ENCODE data around the gene WIPI1. TPM values are rescaled to one million over a fixed set of nuclear protein-coding genes. Genes with fewer than 3 reads are reported as not detected.

Gene WIPI1
- total and polyA plus RNA-seq, 7 donors: 18.9 to 78.8 (median 28.5) TPM

- 69 to 70% methylated on average over 20 of the region's 20 CpGs for WGBS, 2 donors
- Histone ChIP-seq H3K27ac (no peak overlapping the region), H3K4me1 (peaks cover 0 to 27% (median 5%) of the 10 kb centered on the region in 4 donors), H3K9me3 (no peaks in the 10 kb centered on the region), H3K27me3 (no peaks in the 10 kb centered on the region), H3K4me3 (no peak overlapping the region), H3K36me3 (peaks cover 14 to 68% (median 48%) of the 10 kb centered on the region in 4 donors)
- DNase-seq: peak; percentile 84
- intact Hi-C loops (cut with DNase I): loop anchor here (2.0 kb wide), 1 partner anchor 173 kb away; no protein-coding TSS in a partner anchor
- TF ChIP-seq EP300 (IDR thresholded peaks at IDR 0.05) (no peak), CTCF (IDR thresholded peaks at IDR 0.05) (peak; percentile 71 to 88 (median 84)), POLR2AphosphoS5 (IDR thresholded peaks at IDR 0.05) (no peak)
Measured at GRCh38 chr17:68435876-68436842, 21.1 kb downstream of the WIPI1 start.

GRCh38 chr17:68435361-68435760, 21.9 kb downstream of the WIPI1 start:
- peaks cover 0 to 19% (median 5%) of the 10 kb centered on the region in 4 donors for H3K4me1 ChIP-seq
- no peak for DNase-seq
- H3K27ac ChIP-seq: no peak overlapping the region
- TF ChIP-seq CTCF (IDR thresholded peaks at IDR 0.05) (no peak), EP300 (IDR thresholded peaks at IDR 0.05) (no peak), POLR2A (IDR thresholded peaks at IDR 0.05) (no peak), POLR2AphosphoS5 (IDR thresholded peaks at IDR 0.05) (no peak)
- 93 to 95% methylated on average over 6 of the region's 6 CpGs for WGBS, 2 donors
- no peaks in the 10 kb centered on the region for H3K27me3 ChIP-seq
- no peaks in the 10 kb centered on the region for H3K9me3 ChIP-seq
- intact Hi-C loops (cut with DNase I): no loop called here
- H3K36me3 ChIP-seq: peaks cover 21 to 74% (median 56%) of the 10 kb centered on the region in 4 donors
- no peak overlapping the region for H3K4me3 ChIP-seq

DNA sequence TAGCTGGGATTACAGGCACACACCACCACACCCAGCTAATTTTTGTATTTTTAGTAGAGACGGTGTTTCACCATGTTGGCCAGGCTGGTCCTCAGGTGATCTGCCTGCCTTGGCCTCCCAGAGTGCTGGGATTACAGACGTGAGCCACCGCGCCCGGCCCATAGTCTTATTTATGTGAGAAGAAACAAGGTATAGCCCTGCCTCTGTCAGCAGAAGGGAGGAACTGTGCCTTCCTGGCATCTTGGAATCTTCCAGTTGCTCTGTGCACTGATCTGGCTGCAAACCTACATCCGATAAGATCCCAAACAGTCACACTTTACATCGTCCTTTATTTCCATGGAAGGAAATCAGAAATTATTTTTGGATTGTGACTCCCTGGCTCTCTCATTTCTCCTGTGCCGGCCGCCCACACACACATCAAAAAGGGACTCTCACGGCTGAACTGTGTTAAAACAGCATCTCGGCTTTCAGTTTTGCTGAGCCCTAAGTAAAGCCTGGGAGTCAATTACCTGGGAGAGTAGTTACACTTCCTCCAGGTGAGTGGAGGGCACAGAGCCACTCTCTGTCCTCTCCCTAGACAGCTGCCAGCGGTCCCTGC, 23.3 kb downstream of the WIPI1 start:
- intact Hi-C loops (cut with DNase I): no loop called here
- 88 to 89% methylated on average over 12 of the region's 12 CpGs for WGBS, 2 donors

GRCh38 chr17:68433211-68433610, 24.1 kb downstream of the WIPI1 start:
- no peak overlapping the region for H3K27ac ChIP-seq
- TF ChIP-seq POLR2AphosphoS5 (IDR thresholded peaks at IDR 0.05): no peak
- no peak for TF ChIP-seq EP300 (IDR thresholded peaks at IDR 0.05)
- no peak for TF ChIP-seq POLR2A (IDR thresholded peaks at IDR 0.05)
- TF ChIP-seq CTCF (IDR thresholded peaks at IDR 0.05): no peak
- H3K36me3 ChIP-seq: peaks cover 25 to 79% (median 65%) of the 10 kb centered on the region in 4 donors
- no peak overlapping the region for H3K4me3 ChIP-seq
- intact Hi-C loops (cut with DNase I): no loop called here
- H3K27me3 ChIP-seq: no peaks in the 10 kb centered on the region
- WGBS, 2 donors: 94 to 95% methylated on average over 9 of the region's 9 CpGs
- H3K4me1 ChIP-seq: peaks cover 0 to 9% (median 5%) of the 10 kb centered on the region in 4 donors
- DNase-seq: no peak
- no peaks in the 10 kb centered on the region for H3K9me3 ChIP-seq

More for the DNA sequence above, 23.3 kb downstream of the WIPI1 start:
- Histone ChIP-seq H3K27ac (no peak overlapping the region), H3K4me3 (no peak overlapping the region), H3K27me3 (no peaks in the 10 kb centered on the region), H3K36me3 (peaks cover 21 to 75% (median 58%) of the 10 kb centered on the region in 4 donors), H3K9me3 (no peaks in the 10 kb centered on the region), H3K4me1 (peaks cover 0 to 9% (median 5%) of the 10 kb centered on the region in 4 donors)
- TF ChIP-seq POLR2A (IDR thresholded peaks at IDR 0.05) (no peak), EP300 (IDR thresholded peaks at IDR 0.05) (no peak), CTCF (IDR thresholded peaks at IDR 0.05) (no peak), POLR2AphosphoS5 (IDR thresholded peaks at IDR 0.05) (no peak)
- no peak for DNase-seq
